Sigmoid colon (tissue), 7 donors: ENCODE measurements around the gene EDRF1. TPM values are rescaled to one million over a fixed set of nuclear protein-coding genes. Genes with fewer than 3 reads are reported as not detected.

Experiments
- DNase-seq: peaks from one replicate; pipeline ENCODE4 v3.0.0-alpha.2; 2019
- H3K27ac ChIP-seq, 4 donors: fragments of 200-600 bp; sonication (generic); one replicate each; pipeline ENCODE4 v1.5.1; 2016 to 2019; ENCODE audit warnings: mild to moderate bottlenecking in 1 of 4
- H3K27me3 ChIP-seq, 3 donors: fragments of 200-600 bp; sonication (generic); one replicate each; pipeline ENCODE4 v1.5.1; 2019; ENCODE audit warnings: mild to moderate bottlenecking in 1 of 3
- H3K36me3 ChIP-seq, 4 donors: fragments of 200-600 bp; sonication (generic); one replicate each; pipeline ENCODE4 v1.5.1; 2016 to 2019
- H3K4me1 ChIP-seq, 4 donors: fragments of 200-600 bp; sonication (generic); one replicate each; pipeline ENCODE4 v1.5.1; 2017 to 2019
- H3K4me3 ChIP-seq, 4 donors: fragments of 200-600 bp; sonication (generic); one replicate each; pipeline ENCODE4 v1.5.1; 2017 to 2019; ENCODE audit warnings: mild to moderate bottlenecking in 2 of 4, moderate library complexity in 1 of 4
- H3K9me3 ChIP-seq, 4 donors: fragments of 200-600 bp in 3 of 4; sonication (generic) in 3 of 4; one replicate each; pipeline versions ENCODE4 v1.5.1 to v1.6.1; 2013 to 2019
- EP300 ChIP-seq, 4 donors: sonication (generic); formaldehyde crosslinking; IDR thresholded peaks; one replicate each; pipeline ENCODE4 v1.6.1; 2017; ENCODE audit warnings: antibody characterized with exemption in 4 of 4
- POLR2A ChIP-seq, 2 donors: fragments of 450-650 bp; IDR thresholded peaks; one replicate each; pipeline ENCODE4 v1.6.1; 2016; ENCODE audit warnings: antibody characterized with exemption in 2 of 2, mild to moderate bottlenecking in 2 of 2, moderate library complexity in 2 of 2
- POLR2AphosphoS5 ChIP-seq, 4 donors: sonication (generic); formaldehyde crosslinking; IDR thresholded peaks; one replicate each; pipeline ENCODE4 v1.6.1; 2017; ENCODE audit warnings: antibody characterized with exemption in 4 of 4
- WGBS, 2 donors: extraction: QIAGEN DNeasy Blood & Tissue Kit; methylation state at CpG; one replicate each; pipeline ENCODE4 v1.1.7; 2013; 5-methylcytosine and 5-hydroxymethylcytosine counted together
- intact Hi-C: fragments of 100-400 bp; cut with DNase I; formaldehyde crosslinking; loops from one replicate; pipeline ENCODE4 v1.15.1; 2023
- polyA plus RNA-seq, 3 donors: library from polyadenylated mRNA; stranded (reverse); fragments of 200-250 nt; gene quantifications; one replicate each; pipeline ENCODE4 v1.2.3, GENCODE V29; 2013
- total RNA-seq, 4 donors: library from RNA; depleted of rRNA; stranded (reverse); fragments of >200 nt; gene quantifications; one replicate each; pipeline ENCODE4 v1.1.0, GENCODE V29; 2016
- TF ChIP-seq, protein P1 (sequence below), 4 experiments: fragments of 450-650 bp in 3 of 4; fragments of 200-600 bp in 1 of 4; IDR thresholded peaks; one replicate each; pipeline ENCODE4 v1.5.1; 2016 to 2019; ENCODE audit warnings: antibody characterized with exemption in 4 of 4, mild to moderate bottlenecking in 3 of 4, moderate library complexity in 2 of 4
- donor health status: healthy with polysubstance abuse.
- donor health status: Bipolar disorder and iron deficiency.
- donor health status: healthy.

EDRF1 gene
- total and polyA plus RNA-seq, 7 donors, result 3.7 to 20.8 (median 16.1) TPM

DNA sequence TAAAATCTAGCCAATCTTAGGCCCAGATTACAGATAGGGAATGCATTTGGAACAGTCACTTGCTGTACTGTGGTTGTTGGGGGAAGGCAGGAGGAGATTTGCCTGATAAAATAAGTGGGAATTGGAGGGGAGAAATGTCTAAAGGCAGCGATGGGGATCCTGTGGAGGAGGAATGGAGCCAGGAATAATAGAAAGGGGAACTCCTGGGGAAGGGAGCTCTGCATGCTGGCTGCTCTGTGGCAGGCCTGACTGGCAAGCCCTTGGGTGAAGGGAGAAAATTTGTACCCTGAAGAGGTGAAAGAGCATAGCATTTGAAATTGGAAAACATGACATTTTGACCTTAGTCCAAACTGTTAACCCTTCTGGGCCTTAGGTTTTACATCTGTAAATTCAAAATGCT is 42.5 kb downstream of the EDRF1 start:
- Histone ChIP-seq H3K36me3 (peaks cover 0 to 62% (median 30%) of the 10 kb centered on the region in 4 donors), H3K9me3 (no peaks in the 10 kb centered on the region), H3K27me3 (no peaks in the 10 kb centered on the region), H3K27ac (no peak overlapping the region), H3K4me1 (peaks cover 0 to 15% (median 2%) of the 10 kb centered on the region in 4 donors), H3K4me3 (no peak overlapping the region)
- no peak for DNase-seq
- 70 to 94% methylated on average over 1 of the region's 1 CpG for WGBS, 2 donors
- intact Hi-C loops, result no loop called here
- TF ChIP-seq POLR2AphosphoS5 (IDR thresholded peaks at IDR 0.05) (no peak), EP300 (IDR thresholded peaks at IDR 0.05) (no peak), POLR2A (IDR thresholded peaks at IDR 0.05) (no peak)

DNA sequence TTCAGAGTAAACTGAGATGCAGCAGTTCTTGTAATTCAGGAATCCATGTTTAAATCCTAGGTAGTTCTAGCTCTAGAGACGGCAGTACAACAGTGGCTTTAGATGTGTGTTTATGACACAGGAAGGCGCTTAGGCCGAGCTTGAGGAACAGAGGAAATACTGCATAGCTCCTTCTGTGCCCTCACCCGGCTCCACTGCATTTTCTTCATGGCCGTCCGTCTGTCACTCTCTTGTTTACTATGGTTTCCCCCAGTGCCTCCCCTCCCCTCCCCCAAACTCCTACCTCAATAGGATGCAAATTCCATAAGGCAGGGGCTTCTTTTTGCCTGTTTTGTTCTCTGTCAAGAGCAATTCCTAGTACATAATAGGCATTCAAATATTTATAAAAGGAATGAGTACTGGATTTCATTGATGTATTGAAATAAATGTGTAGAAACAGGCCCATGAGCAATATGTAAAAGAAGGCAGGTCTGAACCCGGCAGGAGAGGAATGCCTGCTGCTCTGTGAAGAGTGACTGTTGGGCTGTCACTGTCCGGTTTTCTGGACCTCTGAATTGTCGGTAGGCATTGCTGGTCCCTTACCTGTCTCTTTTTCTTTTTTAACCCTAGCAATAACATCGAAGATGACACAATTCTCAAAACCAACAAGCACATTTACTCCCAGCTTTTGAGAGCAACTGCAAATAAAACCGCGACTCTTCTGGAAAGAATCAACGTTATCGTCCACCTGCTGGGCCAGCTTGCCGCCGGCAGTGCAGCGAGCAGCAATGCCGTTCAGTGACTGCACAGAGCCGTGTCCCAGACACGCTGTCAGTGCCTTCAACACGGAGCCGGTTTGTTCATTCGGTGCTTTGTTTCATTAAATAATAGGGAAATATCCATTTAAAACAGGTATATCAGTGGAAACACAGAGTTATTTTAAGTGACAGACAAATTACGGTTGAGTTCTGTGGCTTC is 43.5 kb downstream of the EDRF1 start:
- Histone ChIP-seq H3K4me3 (no peak overlapping the region), H3K4me1 (peaks cover 0 to 16% (median 4%) of the 10 kb centered on the region in 4 donors), H3K36me3 (peaks cover 0 to 59% (median 28%) of the 10 kb centered on the region in 4 donors), H3K9me3 (no peaks in the 10 kb centered on the region), H3K27me3 (no peaks in the 10 kb centered on the region), H3K27ac (peak overlapping the region in 1 of 4 donors; percentile 14)
- 95 to 97% methylated on average over 24 of the region's 24 CpGs for WGBS, 2 donors
- TF ChIP-seq POLR2AphosphoS5 (IDR thresholded peaks at IDR 0.05) (no peak), EP300 (IDR thresholded peaks at IDR 0.05) (no peak), POLR2A (IDR thresholded peaks at IDR 0.05) (no peak)
- TF ChIP-seq, protein P1, sequence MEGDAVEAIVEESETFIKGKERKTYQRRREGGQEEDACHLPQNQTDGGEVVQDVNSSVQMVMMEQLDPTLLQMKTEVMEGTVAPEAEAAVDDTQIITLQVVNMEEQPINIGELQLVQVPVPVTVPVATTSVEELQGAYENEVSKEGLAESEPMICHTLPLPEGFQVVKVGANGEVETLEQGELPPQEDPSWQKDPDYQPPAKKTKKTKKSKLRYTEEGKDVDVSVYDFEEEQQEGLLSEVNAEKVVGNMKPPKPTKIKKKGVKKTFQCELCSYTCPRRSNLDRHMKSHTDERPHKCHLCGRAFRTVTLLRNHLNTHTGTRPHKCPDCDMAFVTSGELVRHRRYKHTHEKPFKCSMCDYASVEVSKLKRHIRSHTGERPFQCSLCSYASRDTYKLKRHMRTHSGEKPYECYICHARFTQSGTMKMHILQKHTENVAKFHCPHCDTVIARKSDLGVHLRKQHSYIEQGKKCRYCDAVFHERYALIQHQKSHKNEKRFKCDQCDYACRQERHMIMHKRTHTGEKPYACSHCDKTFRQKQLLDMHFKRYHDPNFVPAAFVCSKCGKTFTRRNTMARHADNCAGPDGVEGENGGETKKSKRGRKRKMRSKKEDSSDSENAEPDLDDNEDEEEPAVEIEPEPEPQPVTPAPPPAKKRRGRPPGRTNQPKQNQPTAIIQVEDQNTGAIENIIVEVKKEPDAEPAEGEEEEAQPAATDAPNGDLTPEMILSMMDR (IDR thresholded peaks at IDR 0.05), result no peak
- DNase-seq, result no peak
- intact Hi-C loops, result no loop called here

DNA sequence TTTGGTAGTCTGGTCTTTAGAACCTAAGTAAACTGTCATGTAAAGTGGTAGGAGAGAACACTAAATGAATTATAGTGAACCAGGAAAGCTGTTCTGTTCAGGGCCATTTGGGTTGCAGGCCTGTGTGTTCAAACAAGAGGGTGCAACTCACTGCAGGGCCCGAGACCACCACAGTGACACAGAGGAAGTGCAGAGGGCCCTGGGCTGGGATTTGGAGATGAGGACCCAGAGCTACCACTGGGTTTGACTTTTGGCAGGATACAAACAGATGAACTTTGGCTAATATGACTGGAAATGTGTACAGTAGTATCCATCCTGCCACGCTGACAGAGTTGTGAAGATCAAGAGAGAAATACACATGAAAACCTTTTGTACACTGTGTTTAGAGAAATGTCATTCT is 46.3 kb downstream of the EDRF1 start:
- TF ChIP-seq, protein P1 (IDR thresholded peaks at IDR 0.05), result no peak
- no peak for TF ChIP-seq POLR2AphosphoS5 (IDR thresholded peaks at IDR 0.05)
- TF ChIP-seq EP300 (IDR thresholded peaks at IDR 0.05), result no peak
- no peak for TF ChIP-seq POLR2A (IDR thresholded peaks at IDR 0.05)
- intact Hi-C loops, result no loop called here
- Histone ChIP-seq H3K27ac (no peak overlapping the region), H3K36me3 (peaks cover 0 to 36% (median 16%) of the 10 kb centered on the region in 4 donors), H3K4me3 (no peak overlapping the region), H3K27me3 (no peaks in the 10 kb centered on the region), H3K4me1 (peaks cover 0 to 31% (median 18%) of the 10 kb centered on the region in 4 donors), H3K9me3 (no peaks in the 10 kb centered on the region)
- no peak for DNase-seq
- 91 to 98% methylated on average over 2 of the region's 2 CpGs for WGBS, 2 donors

DNA sequence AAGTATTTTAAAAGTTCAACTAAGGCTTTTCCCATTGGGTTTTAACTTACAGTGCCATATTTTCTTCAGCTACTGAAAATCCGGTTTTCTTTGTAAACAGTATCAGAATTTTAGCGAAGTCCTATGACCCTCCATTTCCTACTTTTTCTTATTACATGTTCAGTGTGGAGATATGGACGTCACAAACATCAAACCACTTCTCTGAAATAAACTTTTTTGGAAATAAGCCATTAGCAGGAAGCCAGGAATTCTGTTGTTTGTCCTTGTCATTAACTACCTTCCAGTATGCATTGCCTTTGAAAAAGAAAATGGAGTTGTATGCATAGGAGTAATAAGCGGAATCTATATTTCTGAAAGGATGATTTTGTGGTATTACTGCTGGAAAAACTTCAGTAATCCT is 47.0 kb downstream of the EDRF1 start:
- DNase-seq, result no peak
- Histone ChIP-seq H3K9me3 (no peaks in the 10 kb centered on the region), H3K27me3 (no peaks in the 10 kb centered on the region), H3K4me3 (no peak overlapping the region), H3K4me1 (peaks cover 0 to 31% (median 18%) of the 10 kb centered on the region in 4 donors), H3K36me3 (peaks cover 0 to 36% (median 16%) of the 10 kb centered on the region in 4 donors), H3K27ac (no peak overlapping the region)
- TF ChIP-seq POLR2AphosphoS5 (IDR thresholded peaks at IDR 0.05), result no peak
- no peak for TF ChIP-seq EP300 (IDR thresholded peaks at IDR 0.05)
- no peak for TF ChIP-seq POLR2A (IDR thresholded peaks at IDR 0.05)
- TF ChIP-seq, protein P1 (IDR thresholded peaks at IDR 0.05), result no peak
- WGBS, 2 donors, result 92% methylated on average over 4 of the region's 4 CpGs
- intact Hi-C loops, result no loop called here

DNA sequence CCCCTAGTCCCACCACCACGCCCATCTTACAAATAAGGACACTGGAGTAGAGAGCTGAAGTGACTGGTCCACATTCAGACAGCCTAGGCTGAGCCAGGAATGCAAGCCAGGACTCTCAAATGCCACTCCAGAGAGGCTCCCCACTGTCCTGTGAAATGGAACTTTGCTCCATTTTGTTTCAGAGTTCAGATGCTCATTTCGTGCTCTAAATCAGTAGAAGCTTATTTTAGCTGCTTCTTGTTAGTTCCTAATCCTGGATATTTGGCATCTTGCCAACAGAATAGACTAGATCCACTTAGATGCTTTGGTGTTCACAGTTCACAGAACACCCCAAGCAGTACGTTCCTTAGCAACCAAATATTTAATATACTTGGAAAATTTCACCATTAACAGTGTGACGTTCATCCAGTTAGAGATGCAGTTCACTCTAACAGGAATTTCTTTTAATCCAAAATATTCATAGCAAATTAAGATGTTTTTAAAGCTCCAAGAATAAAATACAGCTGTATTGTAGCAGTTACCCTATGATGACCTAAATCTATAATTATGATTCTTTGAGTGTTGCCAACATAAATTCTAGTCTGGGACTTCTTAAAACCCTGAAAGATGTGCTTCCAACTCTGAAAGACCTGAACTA is 48.8 kb downstream of the EDRF1 start:
- H3K9me3 ChIP-seq, result no peaks in the 10 kb centered on the region
- intact Hi-C loops, result no loop called here
- no peak for TF ChIP-seq POLR2A (IDR thresholded peaks at IDR 0.05)
- peak in 3 of 4 donors; percentile 18 to 63 (median 46) for TF ChIP-seq POLR2AphosphoS5 (IDR thresholded peaks at IDR 0.05)
- 70 to 74% methylated on average over 4 of the region's 4 CpGs for WGBS, 2 donors
- peaks cover 0 to 20% (median 15%) of the 10 kb centered on the region in 4 donors for H3K36me3 ChIP-seq
- H3K4me1 ChIP-seq, result peaks cover 0 to 31% (median 18%) of the 10 kb centered on the region in 4 donors
- no peak for DNase-seq
- no peaks in the 10 kb centered on the region for H3K27me3 ChIP-seq
- peak overlapping the region; percentile 34 to 74 (median 68) for H3K27ac ChIP-seq
- H3K4me3 ChIP-seq, result no peak overlapping the region
